Endothelial cell of umbilical vein (primary cell): ENCODE data around the gene PSG5.

Experiments
- JUN ChIP-seq: IDR thresholded peaks from 2 replicates; pipeline ENCODE4 v1.6.1; 2011; ENCODE audit warnings: borderline replicate concordance, low read depth; ENCODE audit not compliant: insufficient read length, insufficient read depth
- POLR2A ChIP-seq: IDR thresholded peaks from 2 replicates; pipeline ENCODE4 v1.6.1; 2012; ENCODE audit warnings: low read depth, mild to moderate bottlenecking, control low read depth, low read length
- POLR2AphosphoS5 ChIP-seq: IDR thresholded peaks from 2 replicates; pipeline ENCODE4 v1.6.1; 2012; ENCODE audit warnings: low read depth, mild to moderate bottlenecking, control low read depth, low read length, moderate library complexity; ENCODE audit not compliant: insufficient read depth

- TF ChIP-seq JUN (no peak), POLR2A (no peak), POLR2AphosphoS5 (no peak)
Measured at GRCh38 chr19:43152214-43152613, 34.1 kb downstream of the PSG5 start.
